Measurements from ENCODE around the gene LMLN.
"Not testable (repeated sequence)": the region's sequence is repeated elsewhere in the genome, so short reads cannot be mapped to it uniquely, and the experiment has no call there.

The LMLN gene

DNA sequence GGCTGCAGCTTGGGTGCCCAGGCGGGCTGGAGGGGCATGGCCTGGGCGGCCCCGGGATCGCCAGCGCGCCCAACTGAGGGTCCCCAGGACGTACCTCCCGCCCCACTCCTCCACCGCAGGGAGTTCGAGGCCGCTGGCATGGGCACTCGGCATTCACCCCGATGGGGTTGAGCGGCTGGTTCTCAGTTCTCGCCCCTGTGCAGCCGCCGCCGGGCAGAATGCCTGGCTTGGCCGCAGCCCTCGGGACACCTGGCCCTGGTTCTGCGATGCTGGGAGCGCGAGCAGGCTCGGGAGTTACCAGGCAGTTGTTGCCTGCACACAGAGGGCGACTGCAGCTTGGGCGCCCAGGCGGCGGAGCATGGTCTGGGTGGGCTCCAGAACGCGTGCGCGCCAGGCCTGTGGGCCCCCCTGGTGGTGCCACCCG lies 121.4 kb downstream of the LMLN start:
- TF ChIP-seq POLR2A (IDR thresholded peaks at IDR 0.05; ENCODE audit: extremely low read depth, insufficient read length) (no peak), MYC (IDR thresholded peaks at IDR 0.05; ENCODE audit: low read depth, low read length) (no peak)
- TF ChIP-seq, protein P1, sequence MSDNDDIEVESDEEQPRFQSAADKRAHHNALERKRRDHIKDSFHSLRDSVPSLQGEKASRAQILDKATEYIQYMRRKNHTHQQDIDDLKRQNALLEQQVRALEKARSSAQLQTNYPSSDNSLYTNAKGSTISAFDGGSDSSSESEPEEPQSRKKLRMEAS (IDR thresholded peaks at IDR 0.05; ENCODE audit: low read depth, low read length) = no peak
- TF ChIP-seq, protein P2, sequence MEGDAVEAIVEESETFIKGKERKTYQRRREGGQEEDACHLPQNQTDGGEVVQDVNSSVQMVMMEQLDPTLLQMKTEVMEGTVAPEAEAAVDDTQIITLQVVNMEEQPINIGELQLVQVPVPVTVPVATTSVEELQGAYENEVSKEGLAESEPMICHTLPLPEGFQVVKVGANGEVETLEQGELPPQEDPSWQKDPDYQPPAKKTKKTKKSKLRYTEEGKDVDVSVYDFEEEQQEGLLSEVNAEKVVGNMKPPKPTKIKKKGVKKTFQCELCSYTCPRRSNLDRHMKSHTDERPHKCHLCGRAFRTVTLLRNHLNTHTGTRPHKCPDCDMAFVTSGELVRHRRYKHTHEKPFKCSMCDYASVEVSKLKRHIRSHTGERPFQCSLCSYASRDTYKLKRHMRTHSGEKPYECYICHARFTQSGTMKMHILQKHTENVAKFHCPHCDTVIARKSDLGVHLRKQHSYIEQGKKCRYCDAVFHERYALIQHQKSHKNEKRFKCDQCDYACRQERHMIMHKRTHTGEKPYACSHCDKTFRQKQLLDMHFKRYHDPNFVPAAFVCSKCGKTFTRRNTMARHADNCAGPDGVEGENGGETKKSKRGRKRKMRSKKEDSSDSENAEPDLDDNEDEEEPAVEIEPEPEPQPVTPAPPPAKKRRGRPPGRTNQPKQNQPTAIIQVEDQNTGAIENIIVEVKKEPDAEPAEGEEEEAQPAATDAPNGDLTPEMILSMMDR (IDR thresholded peaks at IDR 0.05; ENCODE audit: low read depth, low read length) = no peak
- no peak for DNase-seq (ENCODE audit: low read depth)
- H3K4me3 ChIP-seq (ENCODE audit: low read depth, low read length) = no peak overlapping the region

DNA sequence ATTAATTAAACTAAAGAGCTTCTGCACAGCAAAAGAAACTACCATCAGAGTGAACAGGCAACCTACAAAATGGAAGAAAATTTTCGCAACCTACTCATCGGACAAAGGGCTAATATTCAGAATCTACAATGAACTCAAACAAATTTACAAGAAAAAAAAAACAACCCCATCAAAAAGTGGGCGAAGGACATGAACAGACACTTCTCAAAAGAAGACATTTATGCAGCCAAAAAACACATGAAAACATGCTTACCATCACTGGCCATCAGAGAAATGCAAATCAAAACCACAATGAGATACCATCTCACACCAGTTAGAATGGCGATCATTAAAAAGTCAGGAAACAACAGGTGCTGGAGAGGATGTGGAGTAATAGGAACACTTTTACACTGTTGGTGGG lies 122.2 kb downstream of the LMLN start:
- not testable (repeated sequence) for H3K4me3 ChIP-seq (ENCODE audit: low read depth, low read length); DNase-seq (ENCODE audit: low read depth)

DNA sequence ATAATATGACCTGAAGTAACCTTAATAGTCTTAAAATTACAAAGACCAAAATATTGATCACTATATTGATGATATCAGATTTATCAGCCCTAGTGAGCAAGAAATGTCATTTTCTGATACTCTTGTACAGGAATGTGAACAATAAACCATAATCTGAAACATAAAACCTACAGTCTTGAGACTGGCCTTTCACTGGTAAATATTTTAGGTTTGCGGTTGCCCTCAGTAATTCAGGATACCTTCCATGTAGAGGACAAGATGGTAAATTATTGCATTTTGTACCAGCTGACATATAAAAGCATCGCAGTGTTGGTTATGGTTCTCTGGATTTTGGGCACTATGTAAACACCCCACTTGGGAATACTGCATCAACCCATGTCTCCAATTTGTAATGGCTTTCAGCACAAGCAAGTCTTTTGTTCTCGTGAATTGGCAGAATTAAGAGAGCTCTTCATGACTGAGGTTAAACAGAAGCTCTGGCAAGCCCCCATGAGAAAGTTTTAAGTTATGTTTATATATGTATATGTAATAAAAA lies 128.5 kb downstream of the LMLN start:
- TF ChIP-seq POLR2A (IDR thresholded peaks at IDR 0.05; ENCODE audit: extremely low read depth, insufficient read length) (no peak), MYC (IDR thresholded peaks at IDR 0.05; ENCODE audit: low read depth, low read length) (no peak)
- TF ChIP-seq, protein P1 (IDR thresholded peaks at IDR 0.05; ENCODE audit: low read depth, low read length) = no peak
- TF ChIP-seq, protein P2 (IDR thresholded peaks at IDR 0.05; ENCODE audit: low read depth, low read length) = no peak
- no peak overlapping the region for H3K4me3 ChIP-seq (ENCODE audit: low read depth, low read length)
- no peak for DNase-seq (ENCODE audit: low read depth)

DNA sequence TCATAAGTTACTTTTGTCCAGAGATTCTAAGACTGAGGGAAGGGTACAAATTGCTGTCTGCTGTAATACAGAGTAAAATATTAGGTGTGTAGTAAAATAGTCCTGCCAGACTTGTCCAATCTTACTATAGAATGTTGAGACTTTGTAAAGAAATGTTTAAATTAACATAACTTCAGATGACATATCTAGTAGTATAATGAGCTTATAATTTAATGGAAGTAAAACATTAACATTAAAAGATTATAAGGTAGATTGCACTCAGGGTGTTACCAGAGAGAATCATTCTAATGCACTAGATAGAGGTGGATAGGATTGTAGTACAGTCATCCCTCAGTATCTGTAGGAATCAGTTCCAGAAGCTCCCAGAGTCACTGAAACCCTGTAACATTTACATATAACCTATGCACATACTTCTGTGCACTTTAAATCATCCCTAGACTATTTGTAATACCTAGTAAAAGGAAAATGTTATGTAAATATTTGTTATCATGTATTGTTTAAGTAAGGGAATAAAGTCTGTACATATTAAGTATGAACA lies 130.8 kb downstream of the LMLN start:
- H3K4me3 ChIP-seq (ENCODE audit: low read depth, low read length) = no peak overlapping the region
- TF ChIP-seq POLR2A (IDR thresholded peaks at IDR 0.05; ENCODE audit: extremely low read depth, insufficient read length) (no peak), MYC (IDR thresholded peaks at IDR 0.05; ENCODE audit: low read depth, low read length) (no peak)
- TF ChIP-seq, protein P1 (IDR thresholded peaks at IDR 0.05; ENCODE audit: low read depth, low read length) = no peak
- TF ChIP-seq, protein P2 (IDR thresholded peaks at IDR 0.05; ENCODE audit: low read depth, low read length) = no peak
- no peak for DNase-seq (ENCODE audit: low read depth)

DNA sequence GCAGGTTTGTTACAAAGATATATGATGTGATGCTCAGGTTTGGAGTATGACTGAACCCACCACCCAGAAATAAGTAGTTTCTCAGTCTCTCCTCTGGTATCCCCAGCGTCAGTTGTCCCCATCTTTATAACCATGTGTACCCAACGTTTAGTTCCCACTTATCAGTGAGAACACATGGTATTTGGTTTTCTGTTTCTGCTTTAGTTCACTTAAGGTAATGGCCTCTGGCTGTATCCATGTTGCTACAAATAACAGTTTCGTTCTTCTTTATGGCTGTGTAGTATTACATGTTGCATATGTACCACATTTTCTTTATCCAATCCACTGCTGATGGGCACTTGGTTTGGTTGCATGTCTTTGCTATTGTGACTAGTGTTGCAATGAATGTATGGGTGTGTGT lies 132.3 kb downstream of the LMLN start:
- no peak overlapping the region for H3K4me3 ChIP-seq (ENCODE audit: low read depth, low read length)
- no peak for DNase-seq (ENCODE audit: low read depth)
- TF ChIP-seq, protein P1 (IDR thresholded peaks at IDR 0.05; ENCODE audit: low read depth, low read length) = no peak
- TF ChIP-seq MYC (IDR thresholded peaks at IDR 0.05; ENCODE audit: low read depth, low read length) (no peak), POLR2A (IDR thresholded peaks at IDR 0.05; ENCODE audit: extremely low read depth, insufficient read length) (no peak)
- TF ChIP-seq, protein P2 (IDR thresholded peaks at IDR 0.05; ENCODE audit: low read depth, low read length) = no peak

DNA sequence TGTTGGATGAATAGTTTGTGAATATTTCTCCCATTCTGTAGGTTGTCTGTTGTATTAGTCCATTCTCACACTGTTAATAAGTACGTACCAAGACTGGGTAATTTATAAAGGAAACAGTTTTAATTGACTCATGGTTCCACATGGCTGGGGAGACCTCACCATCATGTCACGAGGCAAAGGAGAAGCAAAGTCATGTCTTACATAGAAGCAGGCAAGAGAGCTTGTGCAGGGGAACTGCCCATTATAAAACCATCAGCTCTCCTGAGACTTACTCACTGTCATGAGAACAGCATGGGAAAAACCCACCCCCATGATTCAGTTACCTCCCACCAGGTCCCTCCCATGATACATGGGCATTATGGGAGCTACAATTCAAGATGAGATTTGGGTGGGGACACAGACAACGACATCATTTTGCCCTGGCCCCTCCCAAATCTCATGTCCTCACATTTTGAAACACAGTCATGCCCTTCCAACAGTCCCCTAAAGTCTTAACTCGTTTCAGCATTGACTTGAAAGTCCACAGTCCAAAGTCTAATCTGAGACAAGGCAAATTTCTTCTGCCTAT lies 133.2 kb downstream of the LMLN start:
- TF ChIP-seq MYC (IDR thresholded peaks at IDR 0.05; ENCODE audit: low read depth, low read length) (no peak), POLR2A (IDR thresholded peaks at IDR 0.05; ENCODE audit: extremely low read depth, insufficient read length) (no peak)
- TF ChIP-seq, protein P2 (IDR thresholded peaks at IDR 0.05; ENCODE audit: low read depth, low read length) = no peak
- TF ChIP-seq, protein P1 (IDR thresholded peaks at IDR 0.05; ENCODE audit: low read depth, low read length) = no peak
- H3K4me3 ChIP-seq (ENCODE audit: low read depth, low read length) = no peak overlapping the region
- DNase-seq (ENCODE audit: low read depth) = no peak

Data from NB4 (cell line).